Neural progenitor cell (in vitro differentiated cells): ENCODE measurements around the gene HMX3. TPM values are rescaled to one million over a fixed set of nuclear protein-coding genes. Genes with fewer than 3 reads are reported as not detected.

Source experiments
- DNase-seq: peaks from one replicate; pipeline ENCODE4 v3.0.0-alpha.2; 2016; ENCODE audit warnings: low spot score
- H2AFZ ChIP-seq: fragments of 200-600 bp; sonication (generic); replicated peaks from 2 replicates; pipeline ENCODE4 v1.6.1; 2016; ENCODE audit warnings: antibody characterized with exemption
- H3F3A ChIP-seq: fragments of 200-600 bp; sonication (generic); 2 replicates; pipeline ENCODE4 v1.6.1; 2016; ENCODE audit warnings: antibody characterized with exemption, low read depth
- H3K27ac ChIP-seq: fragments of 200-600 bp; sonication (generic); 2 replicates; pipeline ENCODE4 v1.5.1; 2016; ENCODE audit warnings: mild to moderate bottlenecking
- H3K27me3 ChIP-seq: fragments of 200-600 bp; sonication (generic); 2 replicates; pipeline ENCODE4 v1.6.1; 2016; ENCODE audit warnings: mild to moderate bottlenecking, moderate library complexity
- H3K36me3 ChIP-seq: fragments of 200-600 bp; sonication (generic); 2 replicates; pipeline ENCODE4 v1.5.1; 2016
- H3K4me1 ChIP-seq: fragments of 200-600 bp; sonication (generic); 2 replicates; pipeline ENCODE4 v1.6.1; 2016; ENCODE audit warnings: mixed run types
- H3K4me2 ChIP-seq: fragments of 200-600 bp; sonication (generic); 2 replicates; pipeline ENCODE4 v1.6.1; 2016
- H3K4me3 ChIP-seq: fragments of 200-600 bp; sonication (generic); 2 replicates; pipeline ENCODE4 v1.5.1; 2016
- H3K79me2 ChIP-seq: fragments of 200-600 bp; sonication (generic); 2 replicates; pipeline ENCODE4 v1.6.1; 2016; ENCODE audit warnings: low read depth
- H3K9ac ChIP-seq: fragments of 200-600 bp; sonication (generic); 2 replicates; pipeline ENCODE4 v1.6.1; 2016
- H3K9me3 ChIP-seq: fragments of 200-600 bp; sonication (generic); 2 replicates; pipeline ENCODE4 v1.5.1; 2016; ENCODE audit warnings: low read depth
- H4K20me1 ChIP-seq: fragments of 200-600 bp; sonication (generic); 2 replicates; pipeline ENCODE4 v1.6.1; 2016; ENCODE audit warnings: low read depth
- H3K27ac Mint-ChIP-seq: 3 replicates; pipeline ENCODE4 v1.8.0; 2021; ENCODE audit warnings: mixed read lengths
- H3K27me3 Mint-ChIP-seq: 2 replicates; pipeline ENCODE4 v1.8.0; 2022; ENCODE audit warnings: low read depth, mild to moderate bottlenecking, inconsistent platforms, moderate library complexity, mixed read lengths; ENCODE audit not compliant: insufficient read depth
- H3K36me3 Mint-ChIP-seq: 3 replicates; pipeline ENCODE4 v1.8.0; 2021; ENCODE audit warnings: mixed read lengths
- H3K4me1 Mint-ChIP-seq: 3 replicates; pipeline ENCODE4 v1.8.0; 2021; ENCODE audit warnings: mixed read lengths
- H3K4me3 Mint-ChIP-seq: 3 replicates; pipeline ENCODE4 v1.8.0; 2021; ENCODE audit warnings: mild to moderate bottlenecking, moderate library complexity, mixed read lengths
- H3K9me3 Mint-ChIP-seq: 3 replicates; pipeline ENCODE4 v1.8.0; 2020; ENCODE audit warnings: mixed read lengths
- EZH2 ChIP-seq: fragments of 200-600 bp; sonication (generic); IDR thresholded peaks from 2 replicates; pipeline ENCODE4 v1.6.1; 2017; ENCODE audit warnings: antibody characterized with exemption, mild to moderate bottlenecking, moderate library complexity
- EZH2phosphoT487 ChIP-seq: fragments of 200-600 bp; sonication (generic); IDR thresholded peaks from 2 replicates; pipeline ENCODE4 v1.6.1; 2017; ENCODE audit warnings: antibody characterized with exemption
- total RNA-seq: library from RNA; depleted of rRNA; stranded (reverse); fragments of >200 nt; gene quantifications from 2 replicates; pipeline ENCODE4 v1.2.3, GENCODE V29; 2015; ENCODE audit warnings: low replicate concordance
- TF ChIP-seq, protein P1 (sequence below): fragments of 200-600 bp; sonication (generic); IDR thresholded peaks from 2 replicates; pipeline ENCODE4 v1.5.1; 2017; ENCODE audit warnings: antibody characterized with exemption, mild to moderate bottlenecking

HMX3 gene
- total RNA-seq, 1 donor from 2014 or later: not detected

DNA sequence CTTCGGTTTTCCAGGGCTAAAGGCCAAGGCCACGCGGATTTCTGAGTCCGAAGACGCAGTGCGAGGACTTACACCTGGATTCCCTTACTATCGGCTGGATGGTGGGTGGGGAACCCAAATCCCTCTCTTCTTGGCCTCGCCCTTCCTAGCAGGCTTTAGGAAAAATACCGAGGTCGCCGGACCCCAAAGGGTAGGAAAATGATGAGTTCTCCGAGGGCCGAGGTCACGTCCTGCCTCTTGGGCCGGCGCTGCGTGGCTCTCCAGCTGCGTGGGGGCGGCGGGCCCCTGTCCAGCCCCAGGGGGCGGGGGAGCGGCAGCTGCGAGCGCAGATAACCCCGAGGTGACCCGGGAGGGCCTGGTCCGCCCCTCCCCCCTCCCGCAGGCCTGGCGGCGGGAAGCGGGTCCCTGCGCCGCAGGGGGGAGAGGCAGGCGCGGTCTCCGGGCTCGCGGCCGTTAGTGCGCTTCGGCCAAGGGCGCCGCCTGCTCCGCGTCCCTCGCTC is 805 bp upstream of the HMX3 start:
- H2AFZ ChIP-seq: no peak overlapping the region
- no peak overlapping the region for H3K27ac ChIP-seq
- peaks cover 100% of the 10 kb centered on the region for H3K27me3 ChIP-seq
- Mint-ChIP-seq H3K4me1 (peaks cover 29% of the 10 kb centered on the region), H3K36me3 (no peaks in the 10 kb centered on the region), H3K4me3 (peak overlapping the region; percentile 50), H3K9me3 (no peaks in the 10 kb centered on the region), H3K27me3 (peaks cover 81% of the 10 kb centered on the region), H3K27ac (no peak overlapping the region)
- H3K4me1 ChIP-seq: peaks cover 44% of the 10 kb centered on the region
- H3K36me3 ChIP-seq: no peaks in the 10 kb centered on the region
- DNase-seq: peak; percentile 22
- no peaks in the 10 kb centered on the region for H3K9me3 ChIP-seq
- no peaks in the 10 kb centered on the region for H3K79me2 ChIP-seq
- peaks cover 76% of the 10 kb centered on the region for H4K20me1 ChIP-seq
- TF ChIP-seq EZH2 (peak; percentile 15), EZH2phosphoT487 (peak; percentile 4)
- TF ChIP-seq, protein P1, sequence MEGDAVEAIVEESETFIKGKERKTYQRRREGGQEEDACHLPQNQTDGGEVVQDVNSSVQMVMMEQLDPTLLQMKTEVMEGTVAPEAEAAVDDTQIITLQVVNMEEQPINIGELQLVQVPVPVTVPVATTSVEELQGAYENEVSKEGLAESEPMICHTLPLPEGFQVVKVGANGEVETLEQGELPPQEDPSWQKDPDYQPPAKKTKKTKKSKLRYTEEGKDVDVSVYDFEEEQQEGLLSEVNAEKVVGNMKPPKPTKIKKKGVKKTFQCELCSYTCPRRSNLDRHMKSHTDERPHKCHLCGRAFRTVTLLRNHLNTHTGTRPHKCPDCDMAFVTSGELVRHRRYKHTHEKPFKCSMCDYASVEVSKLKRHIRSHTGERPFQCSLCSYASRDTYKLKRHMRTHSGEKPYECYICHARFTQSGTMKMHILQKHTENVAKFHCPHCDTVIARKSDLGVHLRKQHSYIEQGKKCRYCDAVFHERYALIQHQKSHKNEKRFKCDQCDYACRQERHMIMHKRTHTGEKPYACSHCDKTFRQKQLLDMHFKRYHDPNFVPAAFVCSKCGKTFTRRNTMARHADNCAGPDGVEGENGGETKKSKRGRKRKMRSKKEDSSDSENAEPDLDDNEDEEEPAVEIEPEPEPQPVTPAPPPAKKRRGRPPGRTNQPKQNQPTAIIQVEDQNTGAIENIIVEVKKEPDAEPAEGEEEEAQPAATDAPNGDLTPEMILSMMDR: no peak
- no peak overlapping the region for H3K9ac ChIP-seq
- H3K4me2 ChIP-seq: peak overlapping the region; percentile 69
- H3K4me3 ChIP-seq: peak overlapping the region; percentile 50
- H3F3A ChIP-seq: peaks cover 62% of the 10 kb centered on the region

DNA sequence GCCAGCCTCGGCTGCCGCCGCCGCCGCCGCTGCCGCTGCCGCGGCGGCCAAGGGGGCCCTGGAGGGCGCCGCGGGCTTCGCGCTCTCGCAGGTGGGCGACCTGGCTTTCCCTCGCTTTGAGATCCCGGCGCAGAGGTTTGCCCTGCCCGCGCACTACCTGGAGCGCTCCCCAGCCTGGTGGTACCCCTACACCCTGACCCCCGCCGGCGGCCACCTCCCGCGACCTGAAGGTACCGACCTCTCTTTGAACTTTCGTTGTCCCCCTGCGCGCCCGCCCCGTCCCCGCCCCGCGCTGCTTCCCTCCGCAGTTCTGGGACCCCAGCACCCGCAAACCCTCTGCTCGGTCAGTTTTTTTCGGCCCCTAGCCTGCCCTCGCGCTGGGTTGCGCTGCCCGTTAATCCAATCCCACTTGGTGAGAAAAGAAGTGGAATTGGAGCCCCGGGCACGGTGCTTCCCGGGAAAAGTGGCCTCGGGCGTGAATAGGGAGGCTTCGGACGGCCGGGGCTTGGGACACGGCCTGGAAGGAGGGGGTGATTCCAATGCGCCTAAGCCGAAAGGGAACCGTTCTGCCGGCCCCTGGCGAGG is 543 bp downstream of the HMX3 start:
- Mint-ChIP-seq H3K27me3 (peaks cover 87% of the 10 kb centered on the region), H3K4me3 (peak overlapping the region; percentile 74), H3K9me3 (no peaks in the 10 kb centered on the region), H3K27ac (no peak overlapping the region), H3K36me3 (no peaks in the 10 kb centered on the region), H3K4me1 (peaks cover 34% of the 10 kb centered on the region)
- H3K27ac ChIP-seq: no peak overlapping the region
- peak overlapping the region; percentile 50 for H3K4me3 ChIP-seq
- H3F3A ChIP-seq: peaks cover 69% of the 10 kb centered on the region
- H3K4me1 ChIP-seq: peaks cover 47% of the 10 kb centered on the region
- no peak for DNase-seq
- H3K4me2 ChIP-seq: peak overlapping the region; percentile 69
- peaks cover 89% of the 10 kb centered on the region for H4K20me1 ChIP-seq
- no peaks in the 10 kb centered on the region for H3K36me3 ChIP-seq
- H3K9ac ChIP-seq: no peak overlapping the region
- TF ChIP-seq EZH2 (peak; percentile 90), EZH2phosphoT487 (peak; percentile 96)
- TF ChIP-seq, protein P1: no peak
- H3K27me3 ChIP-seq: peaks cover 100% of the 10 kb centered on the region
- H3K9me3 ChIP-seq: no peaks in the 10 kb centered on the region
- no peaks in the 10 kb centered on the region for H3K79me2 ChIP-seq
- no peak overlapping the region for H2AFZ ChIP-seq

DNA sequence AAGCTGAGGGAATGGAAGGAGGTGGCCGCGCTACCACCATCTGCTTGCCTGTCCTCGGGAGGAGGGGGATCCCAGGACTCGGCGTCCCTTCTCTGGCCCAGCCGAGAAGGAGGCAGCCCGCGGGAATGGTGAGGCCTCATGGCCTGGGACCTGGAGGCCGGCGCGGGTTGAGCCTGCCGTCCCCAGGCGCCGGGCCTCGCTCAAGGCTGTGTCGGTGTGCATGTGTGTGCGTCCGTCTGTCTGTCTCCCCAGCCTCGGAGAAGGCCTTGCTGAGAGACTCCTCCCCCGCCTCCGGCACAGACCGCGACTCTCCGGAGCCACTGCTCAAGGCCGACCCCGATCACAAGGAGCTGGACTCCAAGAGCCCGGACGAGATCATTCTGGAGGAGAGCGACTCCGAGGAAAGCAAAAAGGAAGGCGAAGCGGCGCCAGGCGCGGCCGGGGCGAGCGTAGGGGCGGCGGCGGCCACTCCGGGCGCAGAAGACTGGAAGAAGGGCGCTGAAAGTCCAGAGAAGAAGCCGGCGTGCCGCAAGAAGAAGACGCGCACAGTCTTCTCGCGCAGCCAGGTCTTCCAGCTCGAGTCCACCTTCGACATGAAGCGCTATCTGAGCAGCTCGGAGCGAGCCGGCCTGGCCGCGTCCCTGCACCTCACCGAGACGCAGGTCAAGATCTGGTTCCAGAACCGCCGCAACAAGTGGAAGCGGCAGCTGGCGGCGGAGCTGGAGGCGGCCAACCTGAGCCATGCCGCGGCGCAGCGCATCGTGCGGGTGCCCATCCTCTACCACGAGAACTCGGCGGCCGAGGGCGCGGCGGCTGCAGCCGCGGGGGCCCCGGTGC is 1.3 kb downstream of the HMX3 start:
- Histone ChIP-seq H3K4me1 (peaks cover 47% of the 10 kb centered on the region), H3K4me3 (peak overlapping the region; percentile 50), H3K27ac (no peak overlapping the region), H3K79me2 (no peaks in the 10 kb centered on the region), H2AFZ (peak overlapping the region; percentile 2), H3K9me3 (no peaks in the 10 kb centered on the region), H3K4me2 (peak overlapping the region; percentile 69), H3K27me3 (peaks cover 100% of the 10 kb centered on the region), H3F3A (peaks cover 69% of the 10 kb centered on the region), H3K36me3 (no peaks in the 10 kb centered on the region), H4K20me1 (peaks cover 95% of the 10 kb centered on the region), H3K9ac (no peak overlapping the region)
- H3K27me3 Mint-ChIP-seq: peaks cover 88% of the 10 kb centered on the region
- H3K4me1 Mint-ChIP-seq: peaks cover 34% of the 10 kb centered on the region
- no peaks in the 10 kb centered on the region for H3K9me3 Mint-ChIP-seq
- DNase-seq: peak; percentile 71
- H3K4me3 Mint-ChIP-seq: peak overlapping the region; percentile 83
- H3K27ac Mint-ChIP-seq: no peak overlapping the region
- TF ChIP-seq EZH2phosphoT487: peak; percentile 99
- TF ChIP-seq, protein P1: no peak
- peak; percentile 99 for TF ChIP-seq EZH2
- no peaks in the 10 kb centered on the region for H3K36me3 Mint-ChIP-seq
